ENCODE results near the gene EML2. TPM values are rescaled to one million over a fixed set of nuclear protein-coding genes. Genes with fewer than 3 reads are reported as not detected.
A peak's percentile ranks its signal among the peaks of the same experiment; 100 is the strongest.

Gene EML2
- total RNA-seq, 2 donors from 2014 or later, result 25.7 to 60.6 TPM

GRCh38 chr19:45645068-45645630, 6.0 kb upstream of the EML2 start:
- TF ChIP-seq POLR2A (IDR thresholded peaks at IDR 0.05), result no peak
- H3K4me1 ChIP-seq, result peaks cover 42% of the 10 kb centered on the region
- peak in 1 of 4 donors; percentile 24 for DNase-seq
- no peak overlapping the region for H3K27ac ChIP-seq
- WGBS, 2 donors, result 16 to 47% methylated on average over 13 to 34 of the region's 35 CpGs
- H3K27me3 ChIP-seq, result no peaks in the 10 kb centered on the region
- intact Hi-C loops (cut with DNase I), result loop anchor here (10.0 kb wide), 1 partner anchor 120 kb away; no protein-coding TSS in a partner anchor
- ATAC-seq, result no peak
- no peaks in the 10 kb centered on the region for H3K36me3 ChIP-seq (replicated peaks in 1 of 2; ENCODE audit: insufficient read depth in 1 of 2, low read depth in 2 of 2)
- no peaks in the 10 kb centered on the region for H3K9me3 ChIP-seq
- no peak overlapping the region for H3K4me3 ChIP-seq

- H3K36me3 ChIP-seq (replicated peaks in 1 of 2; ENCODE audit: insufficient read depth in 1 of 2, low read depth in 2 of 2), result no peaks in the 10 kb centered on the region
- H3K4me1 ChIP-seq, result peaks cover 50% of the 10 kb centered on the region
- no peak overlapping the region for H3K4me3 ChIP-seq
- no peaks in the 10 kb centered on the region for H3K9me3 ChIP-seq
- no peak overlapping the region for H3K27ac ChIP-seq
- no peaks in the 10 kb centered on the region for H3K27me3 ChIP-seq
- intact Hi-C loops (cut with DNase I), result loop anchor here (5.0 to 10.0 kb wide), 3 partner anchors 37 to 119 kb away; no protein-coding TSS in a partner anchor
- ATAC-seq (no peak), DNase-seq (no peak)
- TF ChIP-seq CTCF (IDR thresholded peaks at IDR 0.05), result no peak
- TF ChIP-seq POLR2A (IDR thresholded peaks at IDR 0.05), result no peak
- 41 to 46% methylated on average over 9 to 14 of the region's 14 CpGs for WGBS, 2 donors
Observed at GRCh38 chr19:45643927-45644771, 5.0 kb upstream of the EML2 start.

- no peak for TF ChIP-seq POLR2A (IDR thresholded peaks at IDR 0.05)
- peak; percentile 91 to 99 (median 97) for TF ChIP-seq CTCF (IDR thresholded peaks at IDR 0.05)
- 13 to 15% methylated on average over 35 to 39 of the region's 39 CpGs for WGBS, 2 donors
- H3K36me3 ChIP-seq (replicated peaks in 1 of 2; ENCODE audit: insufficient read depth in 1 of 2, low read depth in 2 of 2), result no peaks in the 10 kb centered on the region
- H3K27me3 ChIP-seq, result no peaks in the 10 kb centered on the region
- H3K4me3 ChIP-seq, result no peak overlapping the region
- ATAC-seq, result peak; percentile 32
- DNase-seq, result peak; percentile 83 to 91 (median 87)
- H3K9me3 ChIP-seq, result no peaks in the 10 kb centered on the region
- peak overlapping the region in 1 of 4 donors; percentile 89 for H3K27ac ChIP-seq
- H3K4me1 ChIP-seq, result peaks cover 58% of the 10 kb centered on the region
- intact Hi-C loops (cut with DNase I), result loop anchor here (5.0 to 10.0 kb wide), 3 partner anchors 36 to 118 kb away; no protein-coding TSS in a partner anchor
Observed at GRCh38 chr19:45643024-45643926, 4.1 kb upstream of the EML2 start.

GRCh38 chr19:45641274-45642105, 2.3 kb upstream of the EML2 start:
- TF ChIP-seq POLR2A (IDR thresholded peaks at IDR 0.05), result peak in 1 of 3 donors; percentile 9
- no peak for TF ChIP-seq CTCF (IDR thresholded peaks at IDR 0.05)
- intact Hi-C loops (cut with DNase I), result loop anchor here (5.0 to 10.0 kb wide), 3 partner anchors 34 to 117 kb away; no protein-coding TSS in a partner anchor
- Histone ChIP-seq H3K27ac (peak overlapping the region; percentile 55 to 89 (median 82)), H3K4me3 (no peak overlapping the region), H3K4me1 (peaks cover 64% of the 10 kb centered on the region), H3K9me3 (no peaks in the 10 kb centered on the region), H3K36me3 (replicated peaks in 1 of 2; ENCODE audit: insufficient read depth in 1 of 2, low read depth in 2 of 2) (no peaks in the 10 kb centered on the region), H3K27me3 (no peaks in the 10 kb centered on the region)
- DNase-seq (peak; percentile 93 to 98 (median 96)), ATAC-seq (peak; percentile 74)
- 5 to 7% methylated on average over 20 to 40 of the region's 40 CpGs for WGBS, 2 donors
